ENCODE measurements around the gene DUSP28.

Gene DUSP28

GRCh38 chr2:240588006-240588655, 28.0 kb downstream of the DUSP28 start:
- no peak for DNase-seq

- DNase-seq, result no peak
Measured at GRCh38 chr2:240588669-240589068, 28.5 kb downstream of the DUSP28 start.

- DNase-seq, result no peak
Measured at GRCh38 chr2:240589375-240589774, 29.2 kb downstream of the DUSP28 start.

GRCh38 chr2:240589850-240590525, 29.8 kb downstream of the DUSP28 start:
- no peak for DNase-seq

GRCh38 chr2:240590681-240591111, 30.5 kb downstream of the DUSP28 start:
- DNase-seq, result no peak

- no peak for DNase-seq
Measured at GRCh38 chr2:240591226-240591625, 31.1 kb downstream of the DUSP28 start.

- no peak for DNase-seq
Measured at GRCh38 chr2:240591784-240592183, 31.6 kb downstream of the DUSP28 start.

GRCh38 chr2:240593026-240593702, 33.0 kb downstream of the DUSP28 start:
- no peak for DNase-seq

GRCh38 chr2:240593703-240594451, 33.7 kb downstream of the DUSP28 start:
- DNase-seq, result no peak

- DNase-seq, result no peak
Measured at GRCh38 chr2:240594511-240595380, 34.6 kb downstream of the DUSP28 start.

- no peak for DNase-seq
Measured at GRCh38 chr2:240595381-240596079, 35.4 kb downstream of the DUSP28 start.

GRCh38 chr2:240596080-240596460, 35.9 kb downstream of the DUSP28 start:
- DNase-seq, result no peak

GRCh38 chr2:240596491-240596931, 36.4 kb downstream of the DUSP28 start:
- no peak for DNase-seq

- no peak for DNase-seq
Measured at GRCh38 chr2:240597054-240597418, 36.9 kb downstream of the DUSP28 start.

GRCh38 chr2:240597419-240598181, 37.4 kb downstream of the DUSP28 start:
- DNase-seq, result no peak

GRCh38 chr2:240598311-240598911, 38.3 kb downstream of the DUSP28 start:
- no peak for DNase-seq

GRCh38 chr2:240599141-240599583, 39.0 kb downstream of the DUSP28 start:
- no peak for DNase-seq

GRCh38 chr2:240600451-240600961, 40.3 kb downstream of the DUSP28 start:
- DNase-seq, result no peak

- no peak for DNase-seq
Measured at GRCh38 chr2:240601061-240601830, 41.1 kb downstream of the DUSP28 start.

- no peak for DNase-seq
Measured at GRCh38 chr2:240601831-240602160, 41.6 kb downstream of the DUSP28 start.
